A549 (cell line): ENCODE data around the gene ZIC4. TPM values are rescaled to one million over a fixed set of nuclear protein-coding genes. Genes with fewer than 3 reads are reported as not detected.

Source experiments
- ATAC-seq, 2 experiments: fragments of 200-7000 bp in 1 of 2; fragments of >200 bp in 1 of 2; cut with Nextera tagmentation in 1 of 2; cut with Tn5 transposase in 1 of 2; 3 replicates each; pipeline versions ENCODE4 v1.8.0 to v1.9.1; 2018 to 2020; ENCODE audit warnings: mild to moderate bottlenecking in 1 of 2, moderate library complexity in 1 of 2
- CTCF ChIA-PET: fragments of 300-600 bp; sonication (Branson Sonifier 250); formaldehyde crosslinking; extraction: SDS; loops from one replicate; lab custom pipeline; 2021; ENCODE audit warnings: antibody characterized with exemption, inconsistent platforms; lab: Yijun Ruan, JAX
- POLR2A ChIA-PET: fragments of 350-600 bp; formaldehyde crosslinking; extraction: SDS; loops from one replicate; lab custom pipeline; 2021; ENCODE audit warnings: antibody characterized with exemption, inconsistent platforms; lab: Yijun Ruan, JAX
- DNase-seq, 2 experiments: peaks; one replicate each; pipeline versions ENCODE4 v3.0.0 to v3.0.0-alpha.2; 2011 to 2016; ENCODE audit warnings: low read depth in 1 of 2, low spot score in 1 of 2
- FAIRE-seq: peaks from 2 replicates; lab custom pipeline; 2011; peaks lifted over from hg19 to GRCh38; lab: Jason Lieb, UNC
- H3K27ac ChIP-seq, 2 experiments: fragments of >200 bp; sonication (Bioruptor Twin); formaldehyde crosslinking; 3 replicates each; pipeline ENCODE4 v1.5.1; 2016 to 2017
- H3K4me1 ChIP-seq: fragments of >200 bp; sonication (Bioruptor Twin); formaldehyde crosslinking; 3 replicates; pipeline ENCODE4 v1.6.1; 2016
- H3K4me2 ChIP-seq: fragments of >200 bp; sonication (Bioruptor Twin); formaldehyde crosslinking; 3 replicates; pipeline ENCODE4 v1.6.1; 2016
- H3K4me3 ChIP-seq: fragments of >200 bp; sonication (Bioruptor Twin); formaldehyde crosslinking; 3 replicates; pipeline ENCODE4 v1.5.1; 2016
- H3K9me3 ChIP-seq: fragments of >200 bp; sonication (Bioruptor Twin); formaldehyde crosslinking; 3 replicates; pipeline ENCODE4 v1.6.1; 2016
- CHD2 ChIP-seq: fragments of 150-350 bp; IDR thresholded peaks from 2 replicates; pipeline ENCODE4 v1.6.1; 2014; ENCODE audit warnings: low read length; ENCODE audit not compliant: partially characterized antibody
- EHMT2 ChIP-seq: fragments of 200-600 bp; sonication (generic); IDR thresholded peaks from 2 replicates; pipeline ENCODE4 v1.6.1; 2016; ENCODE audit warnings: antibody characterized with exemption, low read depth, mild to moderate bottlenecking, moderate library complexity
- ELK1 ChIP-seq: fragments of 150-350 bp; IDR thresholded peaks from 2 replicates; pipeline ENCODE4 v1.6.1; 2014; ENCODE audit warnings: low read depth, mild to moderate bottlenecking, low read length
- ESRRA ChIP-seq: fragments of 150-350 bp; IDR thresholded peaks from 2 replicates; pipeline ENCODE4 v1.6.1; 2014; ENCODE audit warnings: mild to moderate bottlenecking, low read length, borderline replicate concordance
- FOXS1 ChIP-seq: fragments of 250-450 bp; sonication (Bioruptor Pico); IDR thresholded peaks from 2 replicates; pipeline ENCODE4 v1.5.0; 2020; ENCODE audit warnings: mild to moderate bottlenecking, moderate library complexity
- HMGXB4 ChIP-seq: fragments of 250-450 bp; sonication (Bioruptor Pico); IDR thresholded peaks from 2 replicates; pipeline ENCODE4 v1.5.0; 2021; ENCODE audit warnings: mild to moderate bottlenecking, moderate library complexity, borderline replicate concordance
- HOXB5 ChIP-seq: fragments of 250-450 bp; sonication (Bioruptor Pico); IDR thresholded peaks from 2 replicates; pipeline ENCODE4 v1.5.0; 2020; ENCODE audit warnings: mild to moderate bottlenecking, moderate library complexity
- JUN ChIP-seq, 2 experiments: fragments of >200 bp; sonication (Bioruptor Twin); formaldehyde crosslinking; IDR thresholded peaks; 2 replicates in 1 of 2; 3 replicates in 1 of 2; pipeline ENCODE4 v1.6.1; 2016 to 2017
- KDM1A ChIP-seq: fragments of 200-600 bp; sonication (generic); IDR thresholded peaks from 2 replicates; pipeline ENCODE4 v1.6.1; 2016; ENCODE audit warnings: low read depth, mild to moderate bottlenecking
- MYC ChIP-seq: IDR thresholded peaks from 2 replicates; pipeline ENCODE4 v1.6.1; 2012; ENCODE audit warnings: mild to moderate bottlenecking, inconsistent platforms, low read length, improper control_type of control experiment, borderline replicate concordance
- NPAS2 ChIP-seq: fragments of 250-450 bp; sonication (Bioruptor Pico); IDR thresholded peaks from 2 replicates; pipeline ENCODE4 v1.8.0; 2022; ENCODE audit warnings: mild to moderate bottlenecking, moderate library complexity, borderline replicate concordance
- NR3C1 ChIP-seq: fragments of >200 bp; sonication (Bioruptor Twin); formaldehyde crosslinking; IDR thresholded peaks from 3 replicates; pipeline ENCODE4 v1.6.1; 2017
- RAD21 ChIP-seq, 2 experiments: fragments of >200 bp in 1 of 2; sonication (Bioruptor Twin) in 1 of 2; formaldehyde crosslinking in 1 of 2; IDR thresholded peaks in 1 of 2; conservative IDR thresholded peaks in 1 of 2; 2 replicates in 1 of 2; 3 replicates in 1 of 2; pipeline ENCODE4 v1.6.1; 2012 to 2018; ENCODE audit warnings: inconsistent platforms in 1 of 2
- ZSCAN20 ChIP-seq: fragments of 250-450 bp; sonication (Bioruptor Pico); IDR thresholded peaks from 2 replicates; pipeline ENCODE4 v1.8.0; 2022; ENCODE audit warnings: mild to moderate bottlenecking, moderate library complexity
- WGBS: methylation state at CpG from one replicate; pipeline ENCODE4 v1.1.6; 2017; ENCODE audit errors: missing lambda C conversion rate; 5-methylcytosine and 5-hydroxymethylcytosine counted together
- polyA plus RNA-seq, 4 experiments: library from polyadenylated mRNA; depleted of rRNA in 3 of 4; stranded (reverse); fragments of >200 nt; fragmentation: RNase III in 1 of 4; extraction: RNeasy Plus Mini Kit Qiagen cat#74134 plus additional on column Dnase treatment in 1 of 4; gene quantifications; 2 replicates in 3 of 4; 3 replicates in 1 of 4; pipeline ENCODE4 v1.2.3, GENCODE V29; 2011 to 2017
- TF ChIP-seq, protein P1 (sequence below): fragments of 450-650 bp; IDR thresholded peaks from 2 replicates; pipeline ENCODE4 v1.6.1; 2014; ENCODE audit warnings: antibody characterized with exemption
- TF ChIP-seq, protein P2 (sequence below): fragments of 200-600 bp; sonication (generic); IDR thresholded peaks from 2 replicates; pipeline ENCODE4 v1.6.1; 2016; ENCODE audit warnings: antibody characterized with exemption, mild to moderate bottlenecking, moderate library complexity
- TF ChIP-seq, protein P3 (sequence below): IDR thresholded peaks from 2 replicates; pipeline ENCODE4 v1.6.1; 2012
- TF ChIP-seq, protein P4 (sequence below): fragments of >200 bp; sonication (Bioruptor Twin); formaldehyde crosslinking; IDR thresholded peaks from 3 replicates; pipeline ENCODE4 v1.5.1; 2016

Gene ZIC4
- polyA plus RNA-seq, 2 of the 4 experiments (the other 2 are of a cell fraction), result not detected

GRCh38 chr3:147416931-147417330, 10.6 kb upstream of the ZIC4 start:
- ChIA-PET CTCF (no interaction called here), POLR2A (no interaction called here)
- Histone ChIP-seq H3K4me2 (no peak overlapping the region), H3K9me3 (no peaks in the 10 kb centered on the region), H3K4me3 (no peak overlapping the region), H3K27ac (no peak overlapping the region), H3K4me1 (no peaks in the 10 kb centered on the region)
- WGBS, result 9% methylated on average over 1 of the region's 1 CpG
- DNase-seq (no peak), ATAC-seq (no peak), FAIRE-seq (no peak)
- TF ChIP-seq EHMT2 (no peak), NPAS2 (CRISPR knock-in tag) (no peak), KDM1A (no peak), ESRRA (no peak), HMGXB4 (CRISPR knock-in tag) (no peak), ZSCAN20 (CRISPR knock-in tag) (no peak), JUN (IDR thresholded peaks at IDR 0.05) (no peak), HOXB5 (CRISPR knock-in tag) (no peak), RAD21 (conservative IDR thresholded peaks at IDR 0.05 in 1 of 2, IDR thresholded peaks at IDR 0.05 in 1 of 2) (no peak), ELK1 (no peak), CHD2 (no peak), FOXS1 (CRISPR knock-in tag) (no peak), NR3C1 (no peak)
- TF ChIP-seq, protein P1, sequence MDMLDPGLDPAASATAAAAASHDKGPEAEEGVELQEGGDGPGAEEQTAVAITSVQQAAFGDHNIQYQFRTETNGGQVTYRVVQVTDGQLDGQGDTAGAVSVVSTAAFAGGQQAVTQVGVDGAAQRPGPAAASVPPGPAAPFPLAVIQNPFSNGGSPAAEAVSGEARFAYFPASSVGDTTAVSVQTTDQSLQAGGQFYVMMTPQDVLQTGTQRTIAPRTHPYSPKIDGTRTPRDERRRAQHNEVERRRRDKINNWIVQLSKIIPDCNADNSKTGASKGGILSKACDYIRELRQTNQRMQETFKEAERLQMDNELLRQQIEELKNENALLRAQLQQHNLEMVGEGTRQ, result no peak
- TF ChIP-seq, protein P2, sequence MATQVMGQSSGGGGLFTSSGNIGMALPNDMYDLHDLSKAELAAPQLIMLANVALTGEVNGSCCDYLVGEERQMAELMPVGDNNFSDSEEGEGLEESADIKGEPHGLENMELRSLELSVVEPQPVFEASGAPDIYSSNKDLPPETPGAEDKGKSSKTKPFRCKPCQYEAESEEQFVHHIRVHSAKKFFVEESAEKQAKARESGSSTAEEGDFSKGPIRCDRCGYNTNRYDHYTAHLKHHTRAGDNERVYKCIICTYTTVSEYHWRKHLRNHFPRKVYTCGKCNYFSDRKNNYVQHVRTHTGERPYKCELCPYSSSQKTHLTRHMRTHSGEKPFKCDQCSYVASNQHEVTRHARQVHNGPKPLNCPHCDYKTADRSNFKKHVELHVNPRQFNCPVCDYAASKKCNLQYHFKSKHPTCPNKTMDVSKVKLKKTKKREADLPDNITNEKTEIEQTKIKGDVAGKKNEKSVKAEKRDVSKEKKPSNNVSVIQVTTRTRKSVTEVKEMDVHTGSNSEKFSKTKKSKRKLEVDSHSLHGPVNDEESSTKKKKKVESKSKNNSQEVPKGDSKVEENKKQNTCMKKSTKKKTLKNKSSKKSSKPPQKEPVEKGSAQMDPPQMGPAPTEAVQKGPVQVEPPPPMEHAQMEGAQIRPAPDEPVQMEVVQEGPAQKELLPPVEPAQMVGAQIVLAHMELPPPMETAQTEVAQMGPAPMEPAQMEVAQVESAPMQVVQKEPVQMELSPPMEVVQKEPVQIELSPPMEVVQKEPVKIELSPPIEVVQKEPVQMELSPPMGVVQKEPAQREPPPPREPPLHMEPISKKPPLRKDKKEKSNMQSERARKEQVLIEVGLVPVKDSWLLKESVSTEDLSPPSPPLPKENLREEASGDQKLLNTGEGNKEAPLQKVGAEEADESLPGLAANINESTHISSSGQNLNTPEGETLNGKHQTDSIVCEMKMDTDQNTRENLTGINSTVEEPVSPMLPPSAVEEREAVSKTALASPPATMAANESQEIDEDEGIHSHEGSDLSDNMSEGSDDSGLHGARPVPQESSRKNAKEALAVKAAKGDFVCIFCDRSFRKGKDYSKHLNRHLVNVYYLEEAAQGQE, result no peak
- TF ChIP-seq, protein P3, sequence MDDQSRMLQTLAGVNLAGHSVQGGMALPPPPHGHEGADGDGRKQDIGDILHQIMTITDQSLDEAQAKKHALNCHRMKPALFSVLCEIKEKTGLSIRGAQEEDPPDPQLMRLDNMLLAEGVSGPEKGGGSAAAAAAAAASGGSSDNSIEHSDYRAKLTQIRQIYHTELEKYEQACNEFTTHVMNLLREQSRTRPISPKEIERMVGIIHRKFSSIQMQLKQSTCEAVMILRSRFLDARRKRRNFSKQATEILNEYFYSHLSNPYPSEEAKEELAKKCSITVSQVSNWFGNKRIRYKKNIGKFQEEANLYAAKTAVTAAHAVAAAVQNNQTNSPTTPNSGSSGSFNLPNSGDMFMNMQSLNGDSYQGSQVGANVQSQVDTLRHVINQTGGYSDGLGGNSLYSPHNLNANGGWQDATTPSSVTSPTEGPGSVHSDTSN, result no peak

DNA sequence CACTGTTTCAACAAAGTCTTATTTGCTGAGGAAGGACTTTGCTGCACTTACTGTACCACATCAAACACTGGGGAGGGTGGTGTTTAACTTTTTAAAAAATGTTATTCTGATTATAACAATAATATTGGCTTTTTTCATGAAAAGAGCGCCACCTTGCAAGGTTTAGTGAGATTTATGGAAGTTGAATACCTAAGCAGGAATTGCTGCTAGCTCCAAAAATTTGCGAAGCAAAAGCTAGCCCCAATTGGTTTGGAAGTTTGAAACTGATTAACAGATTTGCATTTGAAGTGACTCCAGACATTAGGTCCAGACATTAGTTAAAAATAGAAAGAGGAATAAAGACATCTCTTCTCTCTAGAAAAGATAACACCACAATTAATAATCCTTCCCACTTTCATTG, 9.5 kb upstream of the ZIC4 start:
- Histone ChIP-seq H3K9me3 (no peaks in the 10 kb centered on the region), H3K4me3 (no peak overlapping the region), H3K4me1 (no peaks in the 10 kb centered on the region), H3K4me2 (no peak overlapping the region), H3K27ac (no peak overlapping the region)
- TF ChIP-seq, protein P4, sequence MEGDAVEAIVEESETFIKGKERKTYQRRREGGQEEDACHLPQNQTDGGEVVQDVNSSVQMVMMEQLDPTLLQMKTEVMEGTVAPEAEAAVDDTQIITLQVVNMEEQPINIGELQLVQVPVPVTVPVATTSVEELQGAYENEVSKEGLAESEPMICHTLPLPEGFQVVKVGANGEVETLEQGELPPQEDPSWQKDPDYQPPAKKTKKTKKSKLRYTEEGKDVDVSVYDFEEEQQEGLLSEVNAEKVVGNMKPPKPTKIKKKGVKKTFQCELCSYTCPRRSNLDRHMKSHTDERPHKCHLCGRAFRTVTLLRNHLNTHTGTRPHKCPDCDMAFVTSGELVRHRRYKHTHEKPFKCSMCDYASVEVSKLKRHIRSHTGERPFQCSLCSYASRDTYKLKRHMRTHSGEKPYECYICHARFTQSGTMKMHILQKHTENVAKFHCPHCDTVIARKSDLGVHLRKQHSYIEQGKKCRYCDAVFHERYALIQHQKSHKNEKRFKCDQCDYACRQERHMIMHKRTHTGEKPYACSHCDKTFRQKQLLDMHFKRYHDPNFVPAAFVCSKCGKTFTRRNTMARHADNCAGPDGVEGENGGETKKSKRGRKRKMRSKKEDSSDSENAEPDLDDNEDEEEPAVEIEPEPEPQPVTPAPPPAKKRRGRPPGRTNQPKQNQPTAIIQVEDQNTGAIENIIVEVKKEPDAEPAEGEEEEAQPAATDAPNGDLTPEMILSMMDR, result peak; percentile 19; the same call in 1 of the 3 replicates
- no peak for TF ChIP-seq MYC
- ATAC-seq (no peak), DNase-seq (no peak), FAIRE-seq (no peak)
- ChIA-PET CTCF (no interaction called here), POLR2A (no interaction called here)
- 44% methylated on average over 2 of the region's 2 CpGs for WGBS
